ENCODE data around the gene RRBP1.

Gene RRBP1

DNA sequence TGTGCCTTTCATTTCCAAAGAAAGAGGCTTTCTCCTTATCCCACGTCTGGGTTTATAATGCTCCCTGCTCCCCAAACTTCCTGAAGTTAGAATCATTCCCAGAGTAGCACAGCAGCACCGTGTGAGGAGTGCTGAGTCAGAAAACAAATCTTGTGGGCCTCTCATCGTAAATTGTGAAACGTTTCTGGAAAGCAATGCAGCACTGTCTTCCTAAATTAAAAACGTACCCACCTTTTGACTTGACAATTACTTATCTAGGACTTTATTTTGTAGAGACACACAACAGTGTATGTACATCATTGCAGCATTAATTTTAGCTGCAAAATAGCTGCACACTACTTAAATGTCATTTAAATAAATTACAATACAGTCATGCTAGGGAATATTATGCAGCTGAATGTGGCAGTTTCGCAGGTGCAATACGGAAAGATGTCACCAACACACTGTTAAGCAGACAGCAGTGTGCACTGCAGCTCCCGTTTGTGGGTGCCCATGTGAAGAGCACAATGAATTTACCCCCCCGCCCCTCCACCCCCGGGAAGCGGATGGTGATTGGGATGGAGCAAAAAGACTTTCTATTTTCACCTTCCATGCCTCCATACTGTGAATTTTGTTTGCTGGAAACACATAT lies 30.8 kb downstream of the RRBP1 start:
- no peak overlapping the region for H3K27ac ChIP-seq (ENCODE audit: poor library complexity, severe bottlenecking)
- TF ChIP-seq, protein P1, sequence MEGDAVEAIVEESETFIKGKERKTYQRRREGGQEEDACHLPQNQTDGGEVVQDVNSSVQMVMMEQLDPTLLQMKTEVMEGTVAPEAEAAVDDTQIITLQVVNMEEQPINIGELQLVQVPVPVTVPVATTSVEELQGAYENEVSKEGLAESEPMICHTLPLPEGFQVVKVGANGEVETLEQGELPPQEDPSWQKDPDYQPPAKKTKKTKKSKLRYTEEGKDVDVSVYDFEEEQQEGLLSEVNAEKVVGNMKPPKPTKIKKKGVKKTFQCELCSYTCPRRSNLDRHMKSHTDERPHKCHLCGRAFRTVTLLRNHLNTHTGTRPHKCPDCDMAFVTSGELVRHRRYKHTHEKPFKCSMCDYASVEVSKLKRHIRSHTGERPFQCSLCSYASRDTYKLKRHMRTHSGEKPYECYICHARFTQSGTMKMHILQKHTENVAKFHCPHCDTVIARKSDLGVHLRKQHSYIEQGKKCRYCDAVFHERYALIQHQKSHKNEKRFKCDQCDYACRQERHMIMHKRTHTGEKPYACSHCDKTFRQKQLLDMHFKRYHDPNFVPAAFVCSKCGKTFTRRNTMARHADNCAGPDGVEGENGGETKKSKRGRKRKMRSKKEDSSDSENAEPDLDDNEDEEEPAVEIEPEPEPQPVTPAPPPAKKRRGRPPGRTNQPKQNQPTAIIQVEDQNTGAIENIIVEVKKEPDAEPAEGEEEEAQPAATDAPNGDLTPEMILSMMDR (IDR thresholded peaks at IDR 0.05; ENCODE audit: poor library complexity, severe bottlenecking) = no peak
- no peaks in the 10 kb centered on the region for H3K9me3 ChIP-seq (ENCODE audit: severe bottlenecking)
- H3K27me3 ChIP-seq (ENCODE audit: insufficient read depth, poor library complexity, severe bottlenecking) = no peaks in the 10 kb centered on the region
- H3K4me1 ChIP-seq (ENCODE audit: insufficient read depth, poor library complexity, severe bottlenecking) = no peaks in the 10 kb centered on the region
- peaks cover 69% of the 10 kb centered on the region for H3K36me3 ChIP-seq (ENCODE audit: low read depth)
- ATAC-seq (ENCODE audit: low read depth) (no peak), DNase-seq (ENCODE audit: low spot score) (no peak)
- H3K4me3 ChIP-seq (ENCODE audit: severe bottlenecking) = no peak overlapping the region

DNA sequence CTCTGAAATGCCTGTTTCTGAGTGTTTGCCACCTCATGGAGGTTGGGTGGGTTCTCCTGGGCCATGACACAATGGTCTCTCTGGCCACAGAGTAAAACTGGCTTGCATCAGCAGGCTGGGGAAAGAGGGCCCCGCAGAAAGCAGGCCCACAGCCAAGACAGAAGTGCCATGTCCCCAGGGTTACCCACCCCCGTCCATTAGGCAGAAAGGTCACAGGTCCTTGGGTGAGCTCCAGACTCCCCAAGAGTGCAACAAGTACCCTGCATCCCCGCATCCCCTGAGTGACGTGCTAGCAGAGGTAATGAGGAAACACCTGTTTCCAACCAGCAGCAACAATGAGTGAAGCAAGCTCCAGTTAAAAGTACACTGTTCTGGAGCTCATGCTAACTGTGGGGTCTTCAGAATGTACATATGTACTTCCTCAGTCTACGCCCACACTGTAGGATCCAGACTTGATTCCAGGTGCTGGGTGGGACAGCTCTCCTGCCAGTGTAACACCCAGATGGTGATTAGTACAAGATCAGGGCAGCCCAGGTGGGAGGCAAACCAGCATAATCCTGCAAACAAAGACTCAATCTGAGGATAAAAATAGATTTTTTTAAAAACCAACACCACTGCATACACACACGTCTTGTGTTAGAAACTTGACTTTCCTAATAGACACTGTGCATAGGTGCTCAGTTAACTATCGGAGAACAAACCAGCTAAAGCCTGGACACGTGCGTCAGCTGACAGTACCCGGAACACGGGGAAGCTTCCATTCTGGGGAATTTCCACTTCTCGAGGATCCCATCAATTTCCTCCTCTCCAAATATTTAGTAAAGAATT lies 31.5 kb downstream of the RRBP1 start:
- no peak overlapping the region for H3K27ac ChIP-seq (ENCODE audit: poor library complexity, severe bottlenecking)

GRCh38 chr20:17648791-17649730 lies 33.0 kb downstream of the RRBP1 start:
- no peak overlapping the region for H3K27ac ChIP-seq (ENCODE audit: poor library complexity, severe bottlenecking)
- peaks cover 63% of the 10 kb centered on the region for H3K36me3 ChIP-seq (ENCODE audit: low read depth)
- no peak for DNase-seq (ENCODE audit: low spot score)
- TF ChIP-seq, protein P1 (IDR thresholded peaks at IDR 0.05; ENCODE audit: poor library complexity, severe bottlenecking) = peak; percentile 42
- no peaks in the 10 kb centered on the region for H3K9me3 ChIP-seq (ENCODE audit: severe bottlenecking)
- H3K4me1 ChIP-seq (ENCODE audit: insufficient read depth, poor library complexity, severe bottlenecking) = no peaks in the 10 kb centered on the region
- H3K27me3 ChIP-seq (ENCODE audit: insufficient read depth, poor library complexity, severe bottlenecking) = no peaks in the 10 kb centered on the region
- H3K4me3 ChIP-seq (ENCODE audit: severe bottlenecking) = no peak overlapping the region
- peak; percentile 29; the same call in 1 of the 3 replicates for ATAC-seq (ENCODE audit: low read depth)

More for the DNA sequence above, 31.5 kb downstream of the RRBP1 start:
- no peak for DNase-seq (ENCODE audit: low spot score)
- no peak for ATAC-seq (ENCODE audit: low read depth)
- peaks cover 65% of the 10 kb centered on the region for H3K36me3 ChIP-seq (ENCODE audit: low read depth)
- H3K27me3 ChIP-seq (ENCODE audit: insufficient read depth, poor library complexity, severe bottlenecking) = no peaks in the 10 kb centered on the region
- H3K9me3 ChIP-seq (ENCODE audit: severe bottlenecking) = no peaks in the 10 kb centered on the region
- TF ChIP-seq, protein P1 (IDR thresholded peaks at IDR 0.05; ENCODE audit: poor library complexity, severe bottlenecking) = no peak
- no peaks in the 10 kb centered on the region for H3K4me1 ChIP-seq (ENCODE audit: insufficient read depth, poor library complexity, severe bottlenecking)
- no peak overlapping the region for H3K4me3 ChIP-seq (ENCODE audit: severe bottlenecking)

DNA sequence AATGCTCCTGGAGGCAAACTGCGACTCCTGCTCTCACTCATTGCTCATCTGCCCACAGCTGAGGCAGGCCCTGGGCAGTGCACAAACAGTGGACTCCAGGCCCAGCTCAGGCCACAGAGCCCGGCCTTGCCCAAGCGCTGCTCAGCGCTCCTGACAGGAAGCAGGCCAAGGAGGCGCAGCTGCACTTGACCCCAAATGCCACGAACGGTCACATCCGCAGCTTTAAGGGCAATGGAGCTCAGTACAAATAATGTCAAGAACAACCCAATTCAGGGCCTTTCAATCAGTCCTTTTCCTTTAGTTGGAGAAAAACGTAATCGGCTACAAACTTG lies 33.8 kb downstream of the RRBP1 start:
- ATAC-seq (ENCODE audit: low read depth) = no peak
- TF ChIP-seq, protein P1 (IDR thresholded peaks at IDR 0.05; ENCODE audit: poor library complexity, severe bottlenecking) = no peak
- Histone ChIP-seq H3K27me3 (ENCODE audit: insufficient read depth, poor library complexity, severe bottlenecking) (no peaks in the 10 kb centered on the region), H3K4me1 (ENCODE audit: insufficient read depth, poor library complexity, severe bottlenecking) (no peaks in the 10 kb centered on the region), H3K27ac (ENCODE audit: poor library complexity, severe bottlenecking) (no peak overlapping the region), H3K9me3 (ENCODE audit: severe bottlenecking) (no peaks in the 10 kb centered on the region), H3K4me3 (ENCODE audit: severe bottlenecking) (no peak overlapping the region), H3K36me3 (ENCODE audit: low read depth) (peaks cover 60% of the 10 kb centered on the region)
- DNase-seq (ENCODE audit: low spot score) = no peak
